GM19372 (cell line): ENCODE data around the gene CCDC154.

ENCODE experiments used
- ATAC-seq: cut with Tn5 transposase; IDR thresholded peaks from one replicate; pipeline ENCODE4 v1.9.1; 2021; ENCODE audit warnings: mild to moderate bottlenecking, low read depth, moderate library complexity; ENCODE audit not compliant: unreplicated experiment

Gene CCDC154

DNA sequence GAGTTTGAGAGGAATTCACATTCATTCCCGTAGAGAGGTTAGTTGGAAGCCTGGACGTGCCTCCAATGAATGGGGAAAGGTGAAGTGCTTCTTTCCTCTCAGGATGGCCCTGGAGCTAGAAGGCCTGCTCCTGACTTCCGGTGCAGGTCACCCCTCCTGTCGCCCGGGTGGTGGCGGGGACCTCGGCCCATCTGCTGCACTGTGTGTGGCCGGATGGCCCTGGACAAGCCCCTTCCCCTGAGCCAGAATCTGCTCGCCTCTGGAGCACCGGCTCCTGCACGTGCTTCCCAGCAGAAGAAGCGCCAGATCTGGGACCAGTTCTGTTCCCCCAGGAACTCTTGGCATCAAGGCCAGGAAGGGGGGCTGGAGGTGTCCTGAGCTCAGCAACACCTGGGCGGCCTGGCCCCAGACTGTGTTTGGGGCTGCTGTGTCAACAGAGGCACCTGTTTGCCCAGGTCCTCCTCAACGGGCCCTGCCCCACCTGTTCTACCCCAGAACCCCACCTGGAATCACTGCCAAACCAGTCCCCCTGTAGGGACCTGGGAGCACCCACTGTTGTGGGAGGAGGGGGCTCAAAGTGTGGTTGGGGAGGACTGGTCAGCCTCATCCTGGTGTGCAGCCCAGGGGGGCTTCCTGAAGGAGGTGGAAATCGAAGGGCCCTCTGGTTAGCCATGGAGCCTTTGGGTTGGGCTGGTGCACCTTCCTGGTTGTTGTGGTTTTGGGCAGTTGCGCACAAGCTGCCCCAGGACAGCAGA lies 18.6 kb downstream of the CCDC154 start:
- ATAC-seq: no peak

DNA sequence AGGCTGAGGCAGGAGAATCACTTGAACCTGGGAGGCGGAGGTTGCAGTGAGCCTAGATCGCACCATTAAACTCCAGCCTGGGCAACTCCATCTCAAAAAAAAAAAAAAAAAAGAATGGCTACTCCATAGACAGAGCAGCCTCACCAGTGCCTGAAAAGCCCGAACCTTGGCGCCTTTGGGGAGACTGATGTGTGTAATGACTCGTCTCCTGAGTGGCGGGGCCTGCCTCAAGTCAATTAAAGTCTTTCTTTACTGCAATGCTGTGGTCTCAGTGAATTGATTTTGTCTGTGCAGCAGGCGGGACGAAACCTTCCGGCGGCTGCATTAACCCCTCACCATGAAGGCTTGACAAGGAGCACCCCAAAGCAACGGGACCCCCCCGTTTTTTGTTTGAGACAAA lies 20.3 kb downstream of the CCDC154 start:
- ATAC-seq: no peak

DNA sequence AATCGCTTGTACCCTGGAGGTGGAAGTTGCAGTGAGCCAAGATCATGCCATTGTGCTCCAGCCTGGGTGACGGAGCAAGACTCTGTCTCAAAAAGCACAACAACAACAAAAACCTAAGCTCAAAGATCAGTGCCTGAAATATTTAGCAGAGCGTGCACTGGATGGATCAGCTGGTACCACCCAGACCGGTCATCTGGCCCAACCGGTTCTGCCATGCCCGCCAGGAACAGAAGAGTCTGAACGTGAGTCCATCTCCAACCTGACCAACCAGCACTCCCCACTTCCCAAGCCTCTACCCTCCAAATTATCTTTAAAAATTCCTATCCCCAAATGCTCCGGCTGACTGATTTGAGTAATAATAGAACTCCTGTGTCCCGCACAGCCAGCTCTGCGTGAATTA lies 22.3 kb downstream of the CCDC154 start:
- ATAC-seq: no peak

DNA sequence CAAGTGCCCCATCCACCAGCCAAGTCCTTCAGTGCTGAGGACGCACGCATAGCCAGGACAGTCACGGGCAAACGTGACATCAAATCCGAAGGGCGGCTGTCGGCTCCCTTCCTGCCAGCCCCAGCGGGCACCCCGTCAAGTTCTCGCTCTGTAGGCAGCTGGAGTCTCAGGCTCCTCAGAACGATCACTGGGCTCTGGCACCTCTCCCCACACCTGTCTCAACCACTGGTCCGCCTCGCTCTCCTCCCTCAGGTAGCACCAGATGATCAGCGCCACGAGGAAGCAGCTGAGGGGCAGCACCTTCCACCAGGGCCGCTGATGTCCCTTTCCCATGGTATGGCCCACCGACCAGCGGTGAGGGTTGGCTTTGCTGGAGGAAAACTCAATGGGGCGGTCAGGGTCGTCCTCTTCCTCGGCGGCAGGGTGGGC lies 24.2 kb downstream of the CCDC154 start:
- no peak for ATAC-seq

DNA sequence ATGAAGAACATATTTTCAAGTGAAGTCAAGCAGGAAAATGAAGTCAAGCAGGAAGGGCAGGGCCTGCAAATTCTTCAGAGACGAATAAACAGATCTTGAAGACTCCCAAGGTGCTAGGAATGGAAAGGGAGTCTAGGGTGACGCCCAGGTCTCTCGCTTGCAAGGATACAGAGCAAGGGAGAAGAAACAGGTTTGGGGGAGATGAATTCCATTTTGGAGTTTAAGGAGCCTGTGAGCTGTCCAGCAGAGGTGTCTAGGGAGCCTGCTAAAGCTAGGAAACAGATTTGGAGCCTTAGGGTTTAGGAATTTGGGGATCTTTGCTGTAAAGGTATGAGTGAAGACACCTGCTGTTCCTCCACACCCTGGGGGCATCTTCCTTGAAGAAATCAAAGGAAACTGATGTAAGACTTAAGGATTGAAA lies 27.8 kb downstream of the CCDC154 start:
- no peak for ATAC-seq

DNA sequence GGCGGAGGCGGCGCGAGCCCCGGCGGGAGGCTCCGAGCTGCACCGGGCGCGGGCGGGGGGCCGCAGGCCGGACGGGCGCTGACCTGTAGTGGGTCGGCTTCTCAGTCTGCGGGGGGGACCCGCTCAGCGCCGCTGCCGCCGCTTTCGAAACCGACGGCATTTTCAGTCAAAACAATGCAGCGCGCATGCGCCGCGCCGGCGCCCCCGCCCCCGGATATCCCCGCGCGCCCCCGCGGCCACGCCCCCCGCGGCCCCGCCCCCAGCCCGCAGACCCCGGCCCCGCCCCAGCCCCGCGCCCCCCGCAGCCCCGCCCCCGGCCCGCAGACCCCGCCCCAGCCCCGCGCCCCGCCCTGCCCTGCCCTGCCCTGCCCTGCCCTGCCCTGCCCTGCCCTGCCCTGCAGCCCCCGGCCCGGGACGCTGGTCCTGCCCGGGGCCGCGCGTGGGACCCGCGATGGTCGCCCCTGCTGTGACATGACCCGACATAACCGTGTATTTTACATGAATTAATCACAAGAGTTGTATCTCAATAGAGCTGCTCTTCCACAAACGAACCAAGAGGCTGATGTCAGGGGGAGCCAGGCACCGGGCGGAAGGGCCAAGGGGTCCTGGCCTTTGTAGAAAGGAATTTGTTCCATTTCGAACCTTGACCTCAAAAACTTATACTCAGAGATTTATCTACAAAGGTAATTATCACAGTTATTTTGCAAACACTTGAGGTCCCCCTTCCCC lies 29.7 kb downstream of the CCDC154 start, which contains the start of gene UNKL:
Gene UNKL, minus strand, starts transcription at position 173 of the 729 bp plus-strand sequence. Its CDS starts 13 bp downstream, at position 160.
- peak; percentile 64 for ATAC-seq

DNA sequence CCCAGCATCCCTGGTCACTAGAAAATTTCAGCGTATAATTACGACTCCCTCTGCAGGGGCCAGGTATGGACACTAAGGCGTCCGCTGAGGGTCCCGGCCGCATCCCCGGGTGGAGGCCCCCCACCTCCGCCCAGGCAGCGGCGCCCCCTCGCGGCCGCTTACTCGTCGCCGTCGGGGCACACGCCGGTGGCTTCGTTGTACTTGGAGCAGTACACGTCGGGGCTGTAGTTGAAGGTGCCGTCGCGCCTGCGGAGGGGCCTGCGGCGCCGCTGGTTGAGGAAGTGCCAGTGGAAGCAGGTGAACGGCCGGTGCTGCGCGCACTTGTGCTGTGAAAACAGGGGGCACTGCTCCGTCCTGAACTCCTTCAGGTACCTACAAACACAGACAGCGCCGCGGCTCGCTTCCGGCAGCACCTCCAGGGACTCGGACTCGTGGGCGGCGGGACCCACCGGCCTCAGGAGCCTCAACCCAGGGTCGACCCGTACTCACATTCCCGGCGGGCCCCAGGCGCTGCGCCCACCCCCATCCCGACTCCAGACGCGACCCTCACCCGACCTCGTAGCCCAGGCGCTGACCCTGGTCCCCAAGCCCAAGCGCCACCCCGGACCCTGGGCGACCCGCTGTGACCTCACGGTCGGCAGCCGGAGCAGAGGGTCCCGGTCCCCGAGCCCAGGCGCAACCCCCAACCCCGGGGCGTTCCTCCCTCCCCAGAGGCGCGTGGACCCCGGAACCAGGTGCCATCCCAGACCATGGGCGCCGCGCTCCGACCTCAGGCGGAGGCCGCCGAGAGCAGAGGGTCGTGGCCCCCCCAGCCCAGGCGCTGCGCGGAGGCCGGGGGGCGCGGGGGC lies 30.4 kb downstream of the CCDC154 start:
- ATAC-seq: peak; percentile 37

DNA sequence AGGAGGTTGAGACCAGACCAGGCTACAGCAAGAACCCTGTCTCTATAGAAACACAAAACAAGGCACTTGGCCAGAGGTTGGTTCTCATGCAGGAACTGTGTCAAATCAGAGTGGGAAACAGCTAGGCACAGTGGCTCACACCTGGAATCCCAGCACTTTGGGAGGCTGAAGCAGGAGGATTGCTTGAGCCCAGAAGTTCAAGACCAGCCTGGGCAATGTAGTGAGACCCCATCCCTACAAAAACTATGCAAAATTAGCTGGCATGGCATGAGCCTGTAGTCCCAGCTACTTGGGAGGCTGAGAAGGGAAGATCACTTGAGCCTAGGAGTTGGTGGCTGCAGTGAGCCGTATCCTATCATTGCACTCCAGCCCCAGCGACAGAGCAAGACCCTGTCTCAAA lies 31.5 kb downstream of the CCDC154 start:
- no peak for ATAC-seq

DNA sequence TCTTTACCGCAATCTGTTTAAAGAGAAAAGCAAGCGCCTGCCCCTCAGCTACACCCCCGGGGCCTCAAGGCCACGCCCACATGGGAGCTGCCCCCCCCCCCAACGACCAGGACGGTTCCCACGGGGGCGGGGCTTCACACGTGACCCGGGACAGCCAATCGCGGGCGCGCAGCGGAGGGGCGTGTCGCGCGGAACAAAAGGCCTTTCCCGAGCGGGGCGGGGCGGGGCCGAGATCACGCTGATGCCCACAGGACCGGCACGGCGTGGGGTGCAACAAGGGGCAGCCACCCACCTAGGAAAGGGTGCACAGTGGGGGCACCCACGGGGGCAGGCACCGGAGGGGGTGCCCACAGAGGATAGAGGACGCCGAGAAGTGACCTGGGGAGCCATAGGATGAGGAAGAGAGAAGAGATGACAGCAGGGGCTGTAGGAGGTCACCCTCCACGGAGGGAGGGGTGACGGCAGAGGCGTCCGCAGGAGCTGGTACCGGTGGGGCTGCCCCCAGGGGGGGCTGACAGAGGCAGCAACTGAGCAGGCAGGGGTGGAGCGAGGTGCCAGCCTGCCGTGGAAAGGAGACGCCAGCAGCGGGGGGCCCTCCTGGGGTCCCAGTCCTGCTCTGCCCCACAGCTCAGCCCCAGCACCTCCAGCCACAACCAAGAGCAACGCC lies 36.1 kb downstream of the CCDC154 start:
- ATAC-seq: peak; percentile 82

DNA sequence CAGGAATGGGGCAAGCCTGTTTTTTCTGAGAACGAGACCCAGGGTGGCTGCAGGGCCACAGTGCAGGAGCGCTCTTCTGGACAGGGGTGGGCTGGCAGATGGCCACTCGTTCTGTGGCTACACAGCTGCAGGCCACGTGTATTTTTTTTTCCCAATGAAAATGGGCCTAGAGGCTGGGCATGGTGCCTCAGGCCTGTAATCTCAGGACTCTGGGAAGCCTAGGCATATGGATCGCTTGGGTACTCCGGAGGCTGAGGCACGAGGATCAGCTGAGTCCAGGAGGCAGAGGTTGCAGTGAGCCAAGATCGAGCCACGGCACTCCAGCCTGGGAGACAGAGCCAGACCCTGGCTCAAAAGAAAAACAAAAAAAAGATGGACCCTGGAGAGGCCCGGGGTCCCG lies 36.6 kb downstream of the CCDC154 start:
- peak; percentile 7 for ATAC-seq

DNA sequence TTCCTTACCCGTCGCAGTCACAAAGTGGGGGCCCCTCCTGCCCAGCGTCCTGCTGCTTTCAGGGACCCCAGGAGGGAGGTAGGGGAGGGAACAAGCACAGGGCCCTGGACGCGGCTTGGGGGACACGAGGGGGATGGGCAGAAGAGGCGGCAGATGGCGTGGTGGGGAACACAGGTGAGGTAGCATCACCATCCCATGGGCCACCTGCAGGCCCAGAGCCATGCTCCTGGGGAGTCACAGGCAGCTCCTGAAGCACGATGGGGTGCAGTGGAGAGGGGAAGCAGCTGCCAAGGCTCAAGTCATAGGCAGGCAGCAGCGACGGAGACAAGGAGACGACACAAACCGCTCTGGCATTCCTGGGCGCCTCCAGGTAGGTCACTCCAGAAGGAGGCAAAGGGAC lies 40.6 kb downstream of the CCDC154 start:
- ATAC-seq: no peak

DNA sequence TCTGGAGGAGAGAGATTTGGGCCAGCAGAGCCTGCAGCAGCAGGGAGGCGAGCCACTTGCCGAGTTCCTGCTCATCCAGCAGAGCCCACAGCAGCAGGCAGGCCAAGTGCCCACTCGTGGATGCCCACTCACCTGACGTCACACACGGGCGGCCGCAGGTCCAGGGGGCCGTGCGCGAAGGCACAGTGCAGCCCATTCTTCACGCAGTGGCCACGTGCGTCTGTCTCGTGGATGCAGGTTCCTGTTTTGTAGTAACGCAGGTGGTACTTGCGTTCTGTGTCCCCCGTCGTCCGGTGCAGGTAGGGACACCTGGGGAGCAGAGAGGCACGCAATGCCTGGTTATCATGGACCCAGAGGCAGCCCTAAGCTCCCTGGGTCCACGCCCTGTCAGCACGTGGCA lies 41.3 kb downstream of the CCDC154 start:
- ATAC-seq: no peak

DNA sequence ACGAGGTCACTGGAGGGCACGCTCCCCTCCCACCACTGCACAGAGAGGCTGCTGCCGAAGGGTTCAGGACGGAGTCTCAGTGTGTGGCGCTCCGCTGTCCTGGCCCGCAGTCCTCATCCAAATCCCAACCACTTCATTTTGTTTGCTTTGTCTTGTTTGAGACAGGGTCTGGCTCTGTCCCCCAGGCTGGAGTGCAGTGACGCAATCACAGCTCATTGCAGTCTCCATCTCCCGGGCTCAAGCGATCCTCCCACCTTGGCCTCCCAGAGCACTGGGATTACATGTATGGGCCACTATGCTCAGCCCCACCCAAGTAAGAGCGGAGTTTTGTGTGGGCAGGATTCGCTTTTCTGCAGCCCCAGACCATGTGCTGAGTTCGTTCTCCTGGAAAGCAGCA lies 42.6 kb downstream of the CCDC154 start:
- no peak for ATAC-seq

DNA sequence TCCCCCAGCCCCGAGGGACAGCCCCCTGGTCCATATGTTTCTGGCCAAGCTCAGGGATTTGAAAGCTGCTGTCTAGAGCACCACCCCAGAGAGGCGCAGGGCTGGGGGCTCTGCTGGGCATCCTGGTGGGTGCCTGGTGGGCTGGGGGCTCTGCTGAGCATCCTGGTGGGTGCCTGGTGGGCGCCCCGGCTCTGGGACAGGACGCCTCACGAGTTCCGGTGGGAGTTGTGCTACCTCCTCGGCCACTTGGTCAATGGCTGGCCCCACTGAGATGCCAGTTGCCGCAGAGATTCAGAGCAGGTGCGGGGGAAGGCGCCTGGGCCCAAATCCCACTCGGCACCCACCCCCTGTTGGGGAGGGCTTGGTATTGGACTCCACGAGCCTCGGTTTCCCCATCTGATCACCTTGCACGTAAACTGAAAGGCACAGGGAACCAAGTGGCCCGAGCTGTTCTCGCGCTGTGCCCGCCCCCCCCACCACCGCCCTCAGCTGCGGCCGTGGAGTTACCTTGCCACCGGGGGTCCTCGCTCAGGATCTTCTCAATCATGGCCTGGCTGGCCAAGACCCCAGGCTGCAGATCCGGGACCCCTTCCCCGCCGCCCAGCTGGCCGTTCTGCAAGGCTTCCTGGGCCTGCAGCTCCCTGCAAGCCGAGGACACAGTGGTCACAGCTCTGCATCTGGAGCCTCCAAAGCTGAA lies 43.1 kb downstream of the CCDC154 start:
- no peak for ATAC-seq

DNA sequence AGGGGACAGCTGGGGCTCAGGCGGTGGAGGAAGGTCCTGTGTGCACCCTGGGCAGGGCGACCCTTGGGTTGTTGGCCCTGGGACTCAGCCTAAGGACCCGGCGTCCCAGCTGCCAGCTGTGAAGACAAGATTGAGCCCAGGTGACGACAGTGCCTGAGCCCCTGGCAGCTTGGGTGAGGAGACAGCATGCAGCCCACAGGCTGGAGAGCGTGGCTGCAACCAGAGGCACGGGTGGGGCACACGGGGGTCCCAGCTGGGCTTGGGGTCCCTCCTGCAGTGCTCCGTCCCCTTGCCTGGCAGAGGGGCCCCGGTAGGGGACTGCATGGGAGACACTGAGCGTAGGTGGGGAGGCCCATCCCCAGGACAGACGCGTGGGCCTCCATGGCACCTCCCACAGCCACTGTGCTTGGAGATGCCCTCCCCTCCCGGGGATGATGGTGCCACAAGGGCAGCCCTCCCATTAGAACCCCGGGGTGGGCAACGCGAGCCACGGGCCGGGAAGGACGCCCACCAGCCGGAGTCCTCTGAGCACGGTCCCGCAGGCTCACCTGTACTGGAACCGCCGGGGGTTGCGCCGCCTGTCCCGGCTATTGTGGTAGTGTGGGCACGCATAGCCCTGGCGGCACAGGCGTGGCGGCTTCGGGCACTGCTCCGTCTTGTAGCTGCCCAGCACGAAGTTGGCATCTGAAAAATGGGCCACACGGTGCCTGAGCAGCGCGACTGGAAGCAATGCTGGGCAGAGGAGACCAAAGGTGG lies 45.4 kb downstream of the CCDC154 start:
- no peak for ATAC-seq

DNA sequence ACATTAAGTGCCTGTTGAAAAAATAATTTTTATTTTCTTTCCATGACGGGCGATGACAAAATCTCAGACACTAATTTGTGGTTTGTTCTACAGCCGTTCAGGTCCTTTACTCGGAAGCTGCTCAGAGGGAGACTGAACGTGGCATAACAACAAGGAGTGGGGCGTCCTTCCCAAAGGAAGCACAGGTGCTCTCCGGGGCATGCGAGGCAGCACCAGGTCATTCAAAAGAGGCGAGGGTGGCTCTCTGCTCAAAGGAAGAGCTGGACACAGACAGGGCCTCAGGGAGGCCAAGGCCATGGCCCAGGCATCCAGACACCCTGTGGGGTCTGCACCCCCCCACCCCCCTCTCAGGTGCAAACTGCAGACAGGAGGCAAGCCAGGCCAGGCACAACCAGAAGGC lies 46.0 kb downstream of the CCDC154 start:
- no peak for ATAC-seq

DNA sequence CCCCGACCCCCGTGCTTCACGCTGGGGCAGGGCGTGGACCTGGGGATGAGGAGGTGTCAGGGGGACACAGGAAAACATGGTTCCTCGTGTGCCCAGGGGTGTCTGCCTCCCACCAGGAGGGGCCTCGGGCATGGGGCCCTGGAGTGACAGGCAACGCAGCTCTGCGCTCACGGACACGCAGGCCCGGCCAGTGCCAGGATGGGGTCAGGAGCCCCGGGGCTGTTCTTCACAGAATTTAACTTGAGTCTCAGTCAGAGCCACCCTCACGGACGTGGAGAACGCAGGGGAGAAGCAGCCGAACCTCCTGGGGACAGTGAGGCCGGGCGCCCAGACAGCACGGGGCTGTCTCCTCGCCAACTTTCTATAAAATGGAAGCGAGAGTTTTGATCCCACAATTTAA lies 46.6 kb downstream of the CCDC154 start:
- no peak for ATAC-seq

DNA sequence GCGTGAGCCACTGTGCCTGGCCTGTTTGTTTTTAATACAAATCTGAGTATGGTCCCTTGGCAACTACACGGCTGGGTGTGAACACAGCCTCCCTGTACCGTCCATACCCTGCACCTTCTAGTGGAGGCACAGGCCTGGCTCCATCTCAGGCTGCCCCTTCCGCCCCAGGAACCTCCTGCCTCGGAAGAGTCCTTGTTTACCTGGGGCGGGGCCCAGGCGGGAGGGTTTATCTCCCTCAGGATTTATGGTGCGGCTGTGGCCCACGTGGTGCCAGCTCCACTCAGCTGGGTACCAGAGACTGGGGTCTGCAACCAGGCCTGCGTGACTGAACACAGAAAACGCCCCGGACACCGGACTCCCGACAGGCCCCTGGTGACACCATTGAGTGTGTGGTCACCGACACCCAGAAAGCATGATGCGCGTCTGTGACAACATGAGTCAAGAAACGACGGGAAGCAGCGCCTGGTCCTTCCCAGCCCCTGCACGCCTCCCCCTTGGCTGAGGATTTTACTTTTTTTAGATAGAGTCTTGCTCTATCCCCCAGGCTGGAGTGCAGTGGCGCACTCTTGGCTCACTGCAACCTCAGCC lies 48.8 kb downstream of the CCDC154 start:
- no peak for ATAC-seq
